ENCODE measurements around the gene DRD1. TPM values are rescaled to one million over a fixed set of nuclear protein-coding genes. Genes with fewer than 3 reads are reported as not detected.

Gene DRD1
- total RNA-seq, 1 donor from 2014 or later = 0.58 TPM

DNA sequence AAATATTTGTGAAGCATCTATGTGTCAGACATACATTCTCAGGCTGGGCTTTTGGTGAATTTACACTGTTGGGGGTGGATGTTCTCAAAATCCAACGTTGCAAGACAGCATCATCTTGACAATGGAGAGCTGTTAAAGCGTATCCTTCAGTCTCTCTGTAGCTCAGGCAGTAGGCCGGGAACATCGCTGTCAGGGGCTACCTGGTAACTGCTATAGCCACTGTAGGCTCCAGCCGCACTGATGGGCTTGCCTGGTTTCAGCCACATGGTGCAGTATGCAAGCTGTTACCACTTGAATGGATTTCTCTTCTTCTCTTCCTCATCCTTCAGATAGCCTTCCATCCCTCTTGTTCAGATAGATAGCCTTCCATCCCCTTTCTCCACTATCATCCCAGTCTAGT lies 51.7 kb downstream of the DRD1 start:
- intact Hi-C loops (cut with DNase I) = no loop called here

DNA sequence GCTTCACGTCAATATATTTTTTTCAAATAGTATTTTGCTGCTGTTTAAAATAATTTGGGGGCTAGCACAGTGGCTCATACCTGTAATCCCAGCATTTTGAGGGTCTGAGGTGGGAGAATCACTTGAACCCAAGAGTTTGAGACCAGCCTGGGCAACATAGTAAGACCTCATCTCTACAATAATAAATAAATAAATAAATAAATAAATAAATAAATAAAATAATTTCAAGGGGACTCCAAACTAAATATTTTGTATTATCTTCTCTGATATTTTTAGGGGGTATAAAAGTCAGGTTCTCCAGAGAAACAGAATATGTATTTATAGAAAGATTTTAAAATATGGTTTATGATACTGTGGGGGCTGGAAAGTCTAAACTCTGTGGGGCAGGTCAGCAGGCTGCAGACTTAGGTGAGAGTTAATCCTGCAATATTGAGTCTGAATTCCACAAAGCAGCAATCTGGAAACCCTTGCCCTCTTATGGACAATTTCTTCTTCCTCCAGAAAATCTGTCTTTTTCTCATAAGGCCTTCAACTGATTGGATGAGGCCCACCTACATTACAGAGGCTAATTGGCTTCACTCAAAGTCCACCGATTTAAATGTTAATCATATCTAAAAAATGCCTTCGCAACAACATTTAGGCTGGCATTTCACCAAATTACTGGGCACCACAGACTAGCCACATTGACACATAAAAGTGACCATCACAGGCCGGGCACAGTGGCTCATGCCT lies 53.5 kb downstream of the DRD1 start:
- Histone ChIP-seq H3K36me3 (no peaks in the 10 kb centered on the region), H3K9me3 (no peaks in the 10 kb centered on the region), H3K27ac (no peak overlapping the region), H3K27me3 (no peaks in the 10 kb centered on the region), H3K4me3 (no peak overlapping the region), H3K4me1 (no peaks in the 10 kb centered on the region)
- DNase-seq (no peak), ATAC-seq (no peak)
- no peak for TF ChIP-seq CTCF (IDR thresholded peaks at IDR 0.05)
- intact Hi-C loops (cut with DNase I) = no loop called here

More for the DNA sequence above, 51.7 kb downstream of the DRD1 start:
- no peaks in the 10 kb centered on the region for H3K4me1 ChIP-seq
- H3K27ac ChIP-seq = no peak overlapping the region
- no peak for TF ChIP-seq CTCF (IDR thresholded peaks at IDR 0.05)
- ATAC-seq (no peak), DNase-seq (no peak)
- no peaks in the 10 kb centered on the region for H3K27me3 ChIP-seq
- no peaks in the 10 kb centered on the region for H3K9me3 ChIP-seq
- H3K4me3 ChIP-seq = no peak overlapping the region
- H3K36me3 ChIP-seq = no peaks in the 10 kb centered on the region

Other genes with a start within 250 kb of the DRD1 start
- gene SFXN1, start 34.4 kb upstream of the DRD1 start, total RNA-seq = 19.9 TPM
- gene HRH2, start 213.9 kb upstream of the DRD1 start, total RNA-seq = 8.2 TPM